Right lobe of liver (tissue), 6 donors: ENCODE results near the gene TUBA3C. TPM values are rescaled to one million over a fixed set of nuclear protein-coding genes. Genes with fewer than 3 reads are reported as not detected.

Experiments used
- ATAC-seq, 4 donors: fragments of 200-7000 bp; cut with Tn5 transposase; one replicate each; pipeline ENCODE4 v1.9.1; 2020; ENCODE audit warnings: mild to moderate bottlenecking in 4 of 4, moderate library complexity in 4 of 4
- DNase-seq, 3 donors: peaks; one replicate each; pipeline ENCODE4 v3.0.0-alpha.2; 2020
- H3K27ac ChIP-seq, 3 donors: fragments of 200-600 bp; one replicate each; pipeline ENCODE4 v1.8.0; 2022
- H3K27me3 ChIP-seq, 2 donors: fragments of 200-600 bp; one replicate each; pipeline ENCODE4 v1.8.0; 2022
- H3K36me3 ChIP-seq, 4 donors: fragments of 200-600 bp; sonication (generic) in 1 of 4; one replicate each; pipeline versions ENCODE4 v1.5.1 to v1.8.0; 2017 to 2022; ENCODE audit warnings: control low read depth in 1 of 4
- H3K4me1 ChIP-seq, 4 donors: fragments of 200-600 bp; sonication (generic) in 1 of 4; one replicate each; pipeline versions ENCODE4 v1.5.1 to v1.8.0; 2017 to 2022; ENCODE audit warnings: control low read depth in 1 of 4
- H3K4me3 ChIP-seq, 3 donors: fragments of 200-600 bp; one replicate each; pipeline ENCODE4 v1.8.0; 2022
- H3K9me3 ChIP-seq, 4 donors: fragments of 200-600 bp; sonication (generic) in 1 of 4; one replicate each; pipeline versions ENCODE4 v1.5.1 to v1.8.0; 2017 to 2022; ENCODE audit warnings: control low read depth in 1 of 4
- CTCF ChIP-seq, 4 donors: fragments of 200-600 bp in 3 of 4; fragments of 450-650 bp in 1 of 4; IDR thresholded peaks; one replicate each; pipeline versions ENCODE4 v1.5.1 to v1.8.0; 2016 to 2022; ENCODE audit warnings: antibody characterized with exemption in 4 of 4, mild to moderate bottlenecking in 2 of 4
- POLR2A ChIP-seq: fragments of 450-650 bp; IDR thresholded peaks from one replicate; pipeline ENCODE4 v1.6.1; 2017; ENCODE audit warnings: antibody characterized with exemption, mild to moderate bottlenecking
- WGBS: methylation state at CpG from one replicate; pipeline ENCODE4 v1.1.6; 2018; ENCODE audit warnings: low coverage, low lambda C conversion rate; ENCODE audit not compliant: insufficient coverage; ENCODE audit errors: missing lambda C conversion rate; 5-methylcytosine and 5-hydroxymethylcytosine counted together
- intact Hi-C, 2 donors: fragments of 100-400 bp; cut with DNase I; formaldehyde crosslinking; loops; one replicate each; pipeline versions ENCODE4 v1.11.2 to v1.14.1; 2022
- total RNA-seq, 6 experiments: library from RNA; depleted of rRNA in 2 of 6; stranded (reverse); fragments of >200 nt in 2 of 6; fragmentation: NEBNext Ultra II Directional in 3 of 6; extraction: Animal tissue kit (Norgen Biotek cat#: 25700) in 3 of 6; gene quantifications; one replicate each; pipeline versions ENCODE4 v1.1.0 to v1.2.4, GENCODE V29; 2016 to 2023
- donor health status: DM: no; HTN: yes; CAD: no.
- donor health status: DM: no; HTN: no; CAD: no.
- donor health status: DM: no; HTN: no; CAD: no.
- donor health status: DM: no; HTN: yes; CAD: no.
- donor health status: DM: no; HTN: yes; CAD: no.

The TUBA3C gene
- total RNA-seq, 6 experiments from 2014 or later: not detected

DNA sequence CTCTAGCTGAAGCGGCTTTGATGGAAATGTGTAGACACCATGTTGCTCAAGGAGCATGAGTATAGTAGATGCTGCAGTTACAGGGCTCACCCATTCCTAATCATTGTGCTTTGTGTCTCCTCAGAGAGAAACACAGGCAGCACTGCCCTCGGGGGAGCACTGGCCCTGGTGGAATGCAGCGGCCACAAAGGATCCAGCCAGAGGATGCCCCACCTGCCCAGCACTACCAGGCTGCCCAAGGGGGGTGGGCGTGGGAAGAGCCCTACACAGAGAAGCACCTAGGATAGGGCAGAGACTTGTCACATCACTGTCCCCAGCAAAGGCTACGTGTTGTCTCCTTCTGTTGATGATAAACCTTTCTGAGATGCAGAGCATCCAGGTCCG lies 9.0 kb downstream of the TUBA3C start:
- WGBS: 35% methylated on average over 2 of the region's 6 CpGs
- Histone ChIP-seq H3K27me3 (no peaks in the 10 kb centered on the region), H3K27ac (no peak overlapping the region), H3K4me3 (no peak overlapping the region), H3K9me3 (no peaks in the 10 kb centered on the region), H3K36me3 (no peaks in the 10 kb centered on the region), H3K4me1 (no peaks in the 10 kb centered on the region)
- DNase-seq: no peak
- no peak for ATAC-seq
- intact Hi-C loops: no loop called here
- TF ChIP-seq POLR2A: no peak
- TF ChIP-seq CTCF (IDR thresholded peaks at IDR 0.05): no peak

DNA sequence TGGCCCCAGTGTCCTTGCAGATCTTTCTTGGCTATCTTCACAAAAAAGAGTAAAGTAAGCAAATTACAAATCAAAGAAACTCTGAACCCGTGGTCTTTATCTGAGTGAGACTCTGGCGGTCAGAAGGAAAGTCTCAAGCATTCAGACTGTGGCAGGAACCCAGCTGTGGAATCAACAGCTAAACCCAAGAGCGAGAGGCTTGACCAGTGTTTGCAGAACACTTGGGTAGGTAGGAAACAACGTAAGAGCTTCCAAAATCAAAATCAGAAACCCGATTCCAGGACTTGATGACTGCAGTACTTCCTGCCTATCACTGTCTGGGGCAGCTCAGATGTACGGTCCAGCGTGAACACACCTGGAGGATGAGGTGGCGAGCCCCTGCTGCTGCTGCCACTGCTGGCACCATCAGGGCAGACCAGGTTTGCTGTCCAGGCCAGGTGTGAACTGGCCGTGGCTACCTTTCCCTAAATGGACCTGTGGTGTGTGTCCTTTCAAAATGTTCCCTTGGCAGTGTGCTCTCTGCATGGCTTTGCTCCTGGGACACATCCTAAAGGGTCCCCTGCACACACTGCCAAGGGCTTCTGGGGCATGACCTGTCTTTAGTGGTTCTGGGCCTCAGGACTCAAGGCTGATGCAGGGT lies 9.5 kb downstream of the TUBA3C start:
- Histone ChIP-seq H3K27ac (no peak overlapping the region), H3K9me3 (no peaks in the 10 kb centered on the region), H3K27me3 (no peaks in the 10 kb centered on the region), H3K4me1 (no peaks in the 10 kb centered on the region), H3K4me3 (no peak overlapping the region), H3K36me3 (no peaks in the 10 kb centered on the region)
- ATAC-seq (no peak), DNase-seq (no peak)
- TF ChIP-seq CTCF (IDR thresholded peaks at IDR 0.05) (no peak), POLR2A (no peak)
- 42% methylated on average over 6 of the region's 9 CpGs for WGBS
- intact Hi-C loops: no loop called here

DNA sequence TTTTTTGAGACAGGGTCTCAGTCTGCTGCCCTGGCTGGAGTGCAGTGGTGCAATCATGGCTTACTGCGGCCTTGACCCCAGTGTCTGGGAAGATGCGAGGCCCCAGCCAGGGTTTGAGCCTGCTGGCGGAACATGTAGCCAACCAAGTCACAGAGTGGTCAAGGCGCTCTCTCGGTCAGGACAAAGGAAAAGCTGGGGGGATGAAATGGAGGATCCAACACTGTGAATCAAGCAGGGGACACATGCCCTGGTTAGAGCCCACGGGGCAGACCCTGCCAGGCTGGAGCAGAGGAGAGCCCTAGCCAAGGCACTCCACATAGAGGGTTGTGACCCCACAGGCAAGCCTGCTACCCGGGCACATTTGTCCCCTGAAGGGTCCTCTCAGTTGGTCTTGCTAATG lies 10.1 kb downstream of the TUBA3C start:
- no peaks in the 10 kb centered on the region for H3K9me3 ChIP-seq
- no peaks in the 10 kb centered on the region for H3K27me3 ChIP-seq
- WGBS: 59% methylated on average over 3 of the region's 7 CpGs
- DNase-seq (peak in 1 of 3 donors; percentile 5), ATAC-seq (no peak)
- H3K4me1 ChIP-seq: no peaks in the 10 kb centered on the region
- H3K4me3 ChIP-seq: no peak overlapping the region
- no peak overlapping the region for H3K27ac ChIP-seq
- no peak for TF ChIP-seq CTCF (IDR thresholded peaks at IDR 0.05)
- TF ChIP-seq POLR2A: no peak
- intact Hi-C loops: no loop called here
- H3K36me3 ChIP-seq: no peaks in the 10 kb centered on the region

DNA sequence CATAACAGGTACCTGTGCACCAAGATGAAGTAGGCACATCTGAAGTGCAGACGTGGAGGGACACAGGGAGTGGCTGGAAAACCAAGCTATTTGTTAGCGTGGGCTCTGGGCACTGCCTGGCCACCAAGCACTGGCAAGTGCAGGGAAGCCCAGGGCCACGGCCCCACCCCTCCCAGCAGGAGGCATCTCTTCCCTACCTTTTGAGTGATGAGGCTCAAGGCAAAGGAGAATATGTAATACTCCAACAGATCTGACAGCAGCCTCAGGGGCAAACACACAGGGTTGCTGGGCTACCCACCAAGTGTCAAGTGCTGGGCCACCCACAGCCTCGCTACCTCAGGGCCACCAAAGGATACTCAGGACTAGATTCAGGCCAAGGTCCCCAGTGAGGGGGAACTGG lies 11.6 kb downstream of the TUBA3C start:
- H3K27ac ChIP-seq: no peak overlapping the region
- ATAC-seq (no peak), DNase-seq (peak in 1 of 3 donors; percentile 2)
- no peaks in the 10 kb centered on the region for H3K36me3 ChIP-seq
- H3K9me3 ChIP-seq: no peaks in the 10 kb centered on the region
- TF ChIP-seq POLR2A: no peak
- no peak for TF ChIP-seq CTCF (IDR thresholded peaks at IDR 0.05)
- no peak overlapping the region for H3K4me3 ChIP-seq
- 62% methylated on average over 2 of the region's 4 CpGs for WGBS
- no peaks in the 10 kb centered on the region for H3K27me3 ChIP-seq
- H3K4me1 ChIP-seq: no peaks in the 10 kb centered on the region
- intact Hi-C loops: no loop called here

- Histone ChIP-seq H3K27me3 (no peaks in the 10 kb centered on the region), H3K4me3 (no peak overlapping the region), H3K4me1 (no peaks in the 10 kb centered on the region), H3K36me3 (no peaks in the 10 kb centered on the region), H3K9me3 (no peaks in the 10 kb centered on the region), H3K27ac (no peak overlapping the region)
- peak in 1 of 3 donors; percentile 2 for DNase-seq
- ATAC-seq: no peak
- intact Hi-C loops: no loop called here
- TF ChIP-seq CTCF (IDR thresholded peaks at IDR 0.05) (no peak), POLR2A (no peak)
- WGBS: 40% methylated on average over 1 of the region's 3 CpGs
Measured at GRCh38 chr13:19169496-19169895, 12.1 kb downstream of the TUBA3C start.
